ENCODE measurements around the gene SLC6A4. TPM values are rescaled to one million over a fixed set of nuclear protein-coding genes. Genes with fewer than 3 reads are reported as not detected.

Gene SLC6A4
- polyA plus RNA-seq, 1 of the 3 experiments (the other 2 are of a cell fraction): 0.12 TPM

GRCh38 chr17:30248786-30249185, 13.3 kb upstream of the SLC6A4 start (continued):
- no peak for TF ChIP-seq EZH2phosphoT487 (IDR thresholded peaks at IDR 0.05; ENCODE audit: borderline replicate concordance, low read depth)
- no peak for TF ChIP-seq RCOR1 (IDR thresholded peaks at IDR 0.05; ENCODE audit: low read length)
- TF ChIP-seq TCF12 (IDR thresholded peaks at IDR 0.05): no peak
- TF ChIP-seq GABPA (IDR thresholded peaks at IDR 0.05; ENCODE audit: low read depth): no peak
- no peak for TF ChIP-seq MAX (IDR thresholded peaks at IDR 0.05; ENCODE audit: low read depth)

- Histone ChIP-seq H4K20me1 (ENCODE audit: insufficient read depth) (no peaks in the 10 kb centered on the region), H3F3A (replicated peaks; ENCODE audit: insufficient read depth) (peaks cover 6% of the 10 kb centered on the region), H3K9me3 (no peaks in the 10 kb centered on the region), H3K9me2 (no peaks in the 10 kb centered on the region), H3K27me3 (ENCODE audit: insufficient read depth) (no peaks in the 10 kb centered on the region), H3K36me3 (replicated peaks in 1 of 2; ENCODE audit: control insufficient read depth in 1 of 2, insufficient read depth in 2 of 2, low read length in 1 of 2) (peaks cover 29 to 33% of the 10 kb centered on the region in 2 experiments), H3K9ac (no peak overlapping the region), H3K79me2 (ENCODE audit: insufficient read depth) (no peaks in the 10 kb centered on the region), H3K4me3 (ENCODE audit: low read depth in 2 of 2, low read length in 1 of 2) (no peak overlapping the region), H2AFZ (ENCODE audit: low read depth) (no peak overlapping the region), H3K4me1 (ENCODE audit: control insufficient read depth in 1 of 2, insufficient read depth in 2 of 2, low read depth in 1 of 2, low read length in 1 of 2) (peaks cover 2 to 3% of the 10 kb centered on the region in 2 experiments; a peak in 1 of 4 replicates), H3K4me2 (no peak overlapping the region), H3K27ac (ENCODE audit: low read depth in 2 of 2, low read length in 1 of 2) (no peak overlapping the region)
- DNase-seq: no peak
- POLR2A ChIA-PET: no interaction called here
- TF ChIP-seq MXI1 (IDR thresholded peaks at IDR 0.05; ENCODE audit: low read depth, low read length) (no peak), CTCF (IDR thresholded peaks at IDR 0.05) (no peak), GATA2 (CRISPR knock-in tag; IDR thresholded peaks at IDR 0.05) (no peak), GABPA (IDR thresholded peaks at IDR 0.05; ENCODE audit: low read depth) (no peak)
- WGBS (ENCODE audit: low lambda C conversion rate): 92% methylated on average over 7 of the region's 7 CpGs
- CTCF ChIA-PET: interaction anchor here (0.6 to 1.8 kb wide), 2 partner anchors 53 to 153 kb away, joined by 3 to 4 read pairs; no protein-coding TSS in a partner anchor
These were observed 11.0 kb upstream of the SLC6A4 start for GRCh38 chr17:30246460-30246859.

- TF ChIP-seq SIN3A (IDR thresholded peaks at IDR 0.05; ENCODE audit: borderline replicate concordance, low read depth, low read length) (no peak), GATA2 (CRISPR knock-in tag; IDR thresholded peaks at IDR 0.05) (no peak), IRF3 (IDR thresholded peaks at IDR 0.05; ENCODE audit: low read depth, low read length) (no peak), ZBTB33 (IDR thresholded peaks at IDR 0.05; ENCODE audit: borderline replicate concordance, low read depth) (no peak), MAX (IDR thresholded peaks at IDR 0.05; ENCODE audit: low read depth) (no peak)
- Histone ChIP-seq H4K20me1 (ENCODE audit: insufficient read depth) (no peaks in the 10 kb centered on the region), H3K4me1 (ENCODE audit: control insufficient read depth in 1 of 2, insufficient read depth in 2 of 2, low read depth in 1 of 2, low read length in 1 of 2) (peaks cover 2 to 3% of the 10 kb centered on the region in 2 experiments; a peak in 1 of 4 replicates), H3K9me2 (no peaks in the 10 kb centered on the region), H2AFZ (ENCODE audit: low read depth) (no peak overlapping the region), H3K9me3 (no peaks in the 10 kb centered on the region), H3K9ac (no peak overlapping the region), H3K27ac (ENCODE audit: low read depth in 2 of 2, low read length in 1 of 2) (no peak overlapping the region), H3F3A (replicated peaks; ENCODE audit: insufficient read depth) (peaks cover 6% of the 10 kb centered on the region), H3K4me3 (ENCODE audit: low read depth in 2 of 2, low read length in 1 of 2) (no peak overlapping the region), H3K36me3 (replicated peaks in 1 of 2; ENCODE audit: control insufficient read depth in 1 of 2, insufficient read depth in 2 of 2, low read length in 1 of 2) (peaks cover 19 to 29% of the 10 kb centered on the region in 2 experiments), H3K79me2 (ENCODE audit: insufficient read depth) (no peaks in the 10 kb centered on the region), H3K27me3 (ENCODE audit: insufficient read depth) (no peaks in the 10 kb centered on the region), H3K4me2 (no peak overlapping the region; the same call in 1 of the 2 replicates)
- no peak for DNase-seq
- 88% methylated on average over 3 of the region's 4 CpGs for WGBS (ENCODE audit: low lambda C conversion rate)
- ChIA-PET CTCF (interaction anchor here (1.3 kb wide), 1 partner anchor 140 kb away, joined by 3 read pairs; no protein-coding TSS in a partner anchor), POLR2A (no interaction called here)
These were observed 9.4 kb upstream of the SLC6A4 start for GRCh38 chr17:30244853-30245385.
